ENCODE data around the gene VPS29. TPM values are rescaled to one million over a fixed set of nuclear protein-coding genes. Genes with fewer than 3 reads are reported as not detected.

VPS29 gene
- polyA plus RNA-seq, 1 donor: 173 TPM

- DNase-seq: no peak
Measured at GRCh38 chr12:110451263-110451662, 50.6 kb downstream of the VPS29 start.

GRCh38 chr12:110449799-110450497 lies 52.0 kb downstream of the VPS29 start, which contains the start of gene ARPC3:
Gene ARPC3 (minus strand): TSS chr12:110450337. CDS start chr12:110450260, 77 bp downstream.
- DNase-seq: peak; percentile 94

GRCh38 chr12:110444455-110444854 lies 57.5 kb downstream of the VPS29 start:
- DNase-seq: no peak

Other genes with a start within 250 kb of the VPS29 start
- 174 TPM for gene ATP2A2, start 220.9 kb downstream of the VPS29 start, polyA plus RNA-seq (ENCODE audit: insufficient read length)
- gene ANAPC7, start 98.4 kb downstream of the VPS29 start, polyA plus RNA-seq (ENCODE audit: insufficient read length): 102 TPM
- gene ARPC3, start 51.8 kb downstream of the VPS29 start, polyA plus RNA-seq (ENCODE audit: insufficient read length): 248 TPM
- gene GPN3, start 33.9 kb downstream of the VPS29 start, polyA plus RNA-seq (ENCODE audit: insufficient read length): 32.5 TPM
- gene FAM216A, start 33.3 kb downstream of the VPS29 start, polyA plus RNA-seq (ENCODE audit: insufficient read length): 20.9 TPM
- 1.4 TPM for gene RAD9B, start 220 bp upstream of the VPS29 start, polyA plus RNA-seq (ENCODE audit: insufficient read length)
- gene PPTC7, start 81.2 kb upstream of the VPS29 start, polyA plus RNA-seq (ENCODE audit: insufficient read length): 23.7 TPM
- 123 TPM for gene TCTN1, start 112.0 kb upstream of the VPS29 start, polyA plus RNA-seq (ENCODE audit: insufficient read length)
- 10.7 TPM for gene HVCN1, start 187.0 kb upstream of the VPS29 start, polyA plus RNA-seq (ENCODE audit: insufficient read length)
- gene PPP1CC, start 240.8 kb upstream of the VPS29 start, polyA plus RNA-seq (ENCODE audit: insufficient read length): 211 TPM